ENCODE data around the gene SLC7A6.

DNA sequence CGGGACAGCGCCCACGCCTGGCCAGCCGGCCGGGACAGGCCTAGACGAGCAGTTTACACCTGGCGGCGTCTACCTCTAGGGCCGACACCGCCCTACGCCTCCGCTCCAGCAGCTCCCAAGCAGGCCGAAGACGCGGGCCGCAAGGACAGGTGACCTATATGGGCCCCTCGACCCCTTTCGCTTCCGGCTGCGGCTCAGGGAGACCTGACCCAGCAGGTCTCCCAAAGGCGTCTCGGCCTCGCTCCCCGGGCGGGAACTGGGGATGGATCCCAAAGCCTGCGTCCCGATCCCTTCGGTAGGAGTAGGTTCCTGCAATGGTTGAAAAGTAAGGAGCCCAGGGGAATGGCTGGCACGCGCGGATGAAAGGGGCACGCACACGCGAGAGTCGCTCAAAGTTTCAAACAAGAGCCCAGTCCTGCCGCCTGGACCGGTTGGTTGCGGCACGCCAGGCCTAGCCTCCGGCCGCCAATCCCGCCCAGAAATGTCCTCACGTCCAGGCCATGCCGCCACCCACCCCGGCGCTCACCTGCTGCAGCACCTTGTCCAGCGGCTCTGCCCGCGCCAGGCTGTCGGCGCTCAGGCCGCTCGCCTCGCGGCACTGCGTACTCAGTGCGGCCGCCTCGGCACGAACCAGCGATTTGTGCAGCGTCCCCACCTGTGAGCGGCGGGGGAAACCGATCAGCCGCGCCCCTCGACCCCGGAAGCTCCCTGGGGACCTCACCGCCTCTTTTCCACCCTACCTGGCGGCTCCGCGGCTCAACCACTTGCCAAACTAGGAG lies 29.0 kb upstream of the SLC7A6 start:
- TF ChIP-seq, protein P1, sequence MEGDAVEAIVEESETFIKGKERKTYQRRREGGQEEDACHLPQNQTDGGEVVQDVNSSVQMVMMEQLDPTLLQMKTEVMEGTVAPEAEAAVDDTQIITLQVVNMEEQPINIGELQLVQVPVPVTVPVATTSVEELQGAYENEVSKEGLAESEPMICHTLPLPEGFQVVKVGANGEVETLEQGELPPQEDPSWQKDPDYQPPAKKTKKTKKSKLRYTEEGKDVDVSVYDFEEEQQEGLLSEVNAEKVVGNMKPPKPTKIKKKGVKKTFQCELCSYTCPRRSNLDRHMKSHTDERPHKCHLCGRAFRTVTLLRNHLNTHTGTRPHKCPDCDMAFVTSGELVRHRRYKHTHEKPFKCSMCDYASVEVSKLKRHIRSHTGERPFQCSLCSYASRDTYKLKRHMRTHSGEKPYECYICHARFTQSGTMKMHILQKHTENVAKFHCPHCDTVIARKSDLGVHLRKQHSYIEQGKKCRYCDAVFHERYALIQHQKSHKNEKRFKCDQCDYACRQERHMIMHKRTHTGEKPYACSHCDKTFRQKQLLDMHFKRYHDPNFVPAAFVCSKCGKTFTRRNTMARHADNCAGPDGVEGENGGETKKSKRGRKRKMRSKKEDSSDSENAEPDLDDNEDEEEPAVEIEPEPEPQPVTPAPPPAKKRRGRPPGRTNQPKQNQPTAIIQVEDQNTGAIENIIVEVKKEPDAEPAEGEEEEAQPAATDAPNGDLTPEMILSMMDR (conservative IDR thresholded peaks at IDR 0.05; ENCODE audit: low read length): no peak
- TF ChIP-seq EZH2phosphoT487 (IDR thresholded peaks at IDR 0.05; ENCODE audit: borderline replicate concordance, low read depth, low read length): no peak

Measured in OCI-LY7 (cell line).